Glutamatergic neuron (in vitro differentiated cells): ENCODE measurements around the gene CDKL4. TPM values are rescaled to one million over a fixed set of nuclear protein-coding genes. Genes with fewer than 3 reads are reported as not detected.

Source experiments
- DNase-seq: peaks from one replicate; pipeline ENCODE4 v3.0.0; 2022
- H3K27ac Mint-ChIP-seq: one replicate; pipeline ENCODE4 v1.8.0; 2020; ENCODE audit warnings: mild to moderate bottlenecking, mixed read lengths, inconsistent platforms; ENCODE audit not compliant: unreplicated experiment
- H3K27me3 Mint-ChIP-seq: one replicate; pipeline ENCODE4 v1.8.0; 2020; ENCODE audit warnings: mild to moderate bottlenecking, moderate library complexity, mixed read lengths, inconsistent platforms; ENCODE audit not compliant: unreplicated experiment
- H3K36me3 Mint-ChIP-seq: one replicate; pipeline ENCODE4 v1.8.0; 2020; ENCODE audit warnings: mild to moderate bottlenecking, mixed read lengths, inconsistent platforms; ENCODE audit not compliant: unreplicated experiment
- H3K4me1 Mint-ChIP-seq: one replicate; pipeline ENCODE4 v1.8.0; 2020; ENCODE audit warnings: mild to moderate bottlenecking, low read depth, mixed read lengths, inconsistent platforms; ENCODE audit not compliant: unreplicated experiment
- H3K4me3 Mint-ChIP-seq: one replicate; pipeline ENCODE4 v1.8.0; 2020; ENCODE audit warnings: mild to moderate bottlenecking, mixed read lengths, inconsistent platforms; ENCODE audit not compliant: unreplicated experiment
- H3K9me3 Mint-ChIP-seq: one replicate; pipeline ENCODE4 v1.8.0; 2020; ENCODE audit warnings: mild to moderate bottlenecking, moderate library complexity, mixed read lengths, inconsistent platforms; ENCODE audit not compliant: unreplicated experiment
- CTCF ChIP-seq: fragments of 200-600 bp; sonication (generic); IDR thresholded peaks from one replicate; pipeline ENCODE4 v1.5.0; 2021; ENCODE audit not compliant: partially characterized antibody, unreplicated experiment
- total RNA-seq: library from RNA; stranded (reverse); fragmentation: NEBNext Ultra II Directional; extraction: Animal tissue kit (Norgen Biotek cat#: 25700); gene quantifications from one replicate; pipeline ENCODE4 v1.2.1, GENCODE V29; 2021; ENCODE audit not compliant: unreplicated experiment

Gene CDKL4
- total RNA-seq, 1 donor from 2014 or later, result not detected

DNA sequence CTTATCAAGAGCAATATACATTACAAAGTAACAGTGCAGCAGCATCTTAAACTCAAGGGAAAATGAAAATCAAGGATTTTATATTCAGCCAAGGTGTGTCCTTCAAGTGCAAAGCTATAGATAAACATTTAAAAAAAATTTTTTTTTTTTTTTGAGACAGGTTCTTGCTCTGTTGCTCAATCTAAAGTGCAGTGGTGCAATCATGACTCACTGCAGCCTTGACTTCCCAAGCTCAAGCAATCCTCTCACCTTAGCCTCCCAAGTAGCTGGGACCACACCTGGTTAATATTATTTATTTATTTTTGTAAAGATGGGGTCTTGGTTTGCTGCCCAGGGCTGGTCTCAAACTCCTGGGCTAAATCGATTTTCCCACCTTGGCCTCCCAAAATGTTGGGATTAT is 9.0 kb downstream of the CDKL4 start:
- Mint-ChIP-seq H3K27ac (no peak overlapping the region), H3K4me1 (no peaks in the 10 kb centered on the region), H3K4me3 (no peak overlapping the region), H3K36me3 (no peaks in the 10 kb centered on the region), H3K9me3 (peaks cover 2% of the 10 kb centered on the region), H3K27me3 (no peaks in the 10 kb centered on the region)
- DNase-seq, result no peak
- TF ChIP-seq CTCF, result no peak

- no peak overlapping the region for H3K27ac Mint-ChIP-seq
- no peaks in the 10 kb centered on the region for H3K27me3 Mint-ChIP-seq
- H3K4me1 Mint-ChIP-seq, result peaks cover 3% of the 10 kb centered on the region
- H3K36me3 Mint-ChIP-seq, result no peaks in the 10 kb centered on the region
- no peak for DNase-seq
- H3K4me3 Mint-ChIP-seq, result no peak overlapping the region
- no peak for TF ChIP-seq CTCF
- peaks cover 2% of the 10 kb centered on the region for H3K9me3 Mint-ChIP-seq
These were observed 11.6 kb downstream of the CDKL4 start for GRCh38 chr2:39232141-39232540.

DNA sequence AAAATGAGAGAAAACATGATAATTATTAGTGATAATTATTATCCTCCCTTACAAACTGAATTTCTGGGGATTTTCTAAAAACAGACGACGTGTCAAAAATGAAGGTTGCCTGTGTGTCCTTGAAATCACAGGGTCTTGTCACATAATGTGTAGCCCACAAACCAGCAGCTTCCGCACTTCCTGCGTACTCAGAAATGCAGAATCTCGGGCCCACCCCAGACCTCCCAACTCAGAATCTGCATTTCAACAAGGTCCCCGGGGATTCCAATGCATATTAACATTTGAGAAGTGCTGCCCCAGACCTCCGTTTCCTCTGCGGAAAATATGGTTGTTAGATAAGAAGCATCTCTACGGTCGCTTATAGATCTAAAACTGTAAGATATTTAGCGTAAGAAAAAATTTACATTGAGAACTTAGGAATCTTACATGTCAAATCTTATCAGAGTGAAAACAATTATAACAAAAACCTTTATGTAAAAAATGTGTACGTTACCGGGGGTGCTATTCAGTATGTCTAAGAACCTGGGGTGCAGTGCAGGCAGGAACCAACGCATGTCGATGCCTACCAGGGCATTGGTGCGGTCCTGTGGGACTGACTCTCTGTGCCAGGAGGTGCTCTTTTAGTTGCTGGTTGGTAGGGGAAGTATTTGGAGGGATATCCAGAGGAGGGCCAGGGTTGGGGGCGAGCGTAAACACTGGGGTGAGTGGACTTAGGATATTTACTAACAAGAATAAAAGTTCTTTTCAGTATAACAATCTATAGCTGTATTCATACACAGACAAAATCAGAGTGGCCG is 15.2 kb downstream of the CDKL4 start:
- H3K36me3 Mint-ChIP-seq, result no peaks in the 10 kb centered on the region
- peak overlapping the region; percentile 44 for H3K27ac Mint-ChIP-seq
- no peak for DNase-seq
- TF ChIP-seq CTCF, result peak; percentile 50
- H3K4me3 Mint-ChIP-seq, result peak overlapping the region; percentile 75
- peaks cover 1% of the 10 kb centered on the region for H3K9me3 Mint-ChIP-seq
- H3K4me1 Mint-ChIP-seq, result peaks cover 6% of the 10 kb centered on the region
- no peaks in the 10 kb centered on the region for H3K27me3 Mint-ChIP-seq

DNA sequence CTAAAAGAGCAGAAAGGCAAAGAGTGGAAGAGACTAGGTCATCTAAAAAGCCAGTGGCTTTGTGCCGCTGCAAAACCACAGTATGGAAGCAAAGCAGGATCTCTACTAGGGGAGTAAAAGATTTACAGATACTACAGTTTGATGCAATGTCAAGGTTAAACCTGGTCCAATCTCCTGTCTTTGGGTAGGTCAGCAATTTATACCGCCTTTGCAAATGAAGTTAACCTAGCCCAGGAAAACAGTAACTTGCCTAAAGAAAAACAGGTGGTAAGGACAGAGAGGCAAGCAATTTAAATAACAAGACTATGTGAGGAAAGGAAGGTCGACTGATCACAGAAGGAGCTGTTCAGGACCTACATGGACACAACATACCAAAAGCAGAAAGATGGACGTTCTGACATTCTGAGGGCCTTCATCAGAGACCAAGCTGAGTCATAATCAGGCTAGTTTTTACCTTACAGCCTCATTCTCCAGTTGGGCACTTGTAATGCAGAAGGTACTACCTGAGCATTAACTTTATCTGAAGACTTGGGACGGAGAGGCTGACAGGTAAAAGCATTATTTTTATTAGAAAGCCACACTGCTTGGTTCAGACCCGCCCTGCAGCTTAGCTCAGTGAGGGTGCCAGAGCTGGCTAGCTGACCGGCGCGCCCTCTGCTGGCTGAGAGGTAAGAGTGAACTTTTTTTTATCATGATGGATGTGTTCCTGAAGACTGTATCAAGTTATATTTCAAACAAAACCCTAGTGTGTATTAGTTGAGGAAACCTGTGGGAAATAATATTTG is 15.9 kb downstream of the CDKL4 start:
- TF ChIP-seq CTCF, result peak; percentile 86
- H3K9me3 Mint-ChIP-seq, result peaks cover 1% of the 10 kb centered on the region
- peak overlapping the region; percentile 44 for H3K27ac Mint-ChIP-seq
- H3K36me3 Mint-ChIP-seq, result no peaks in the 10 kb centered on the region
- peaks cover 6% of the 10 kb centered on the region for H3K4me1 Mint-ChIP-seq
- DNase-seq, result peak; percentile 86
- H3K4me3 Mint-ChIP-seq, result peak overlapping the region; percentile 75
- no peaks in the 10 kb centered on the region for H3K27me3 Mint-ChIP-seq

- Mint-ChIP-seq H3K36me3 (no peaks in the 10 kb centered on the region), H3K4me3 (no peak overlapping the region), H3K4me1 (peaks cover 6% of the 10 kb centered on the region), H3K27ac (no peak overlapping the region), H3K27me3 (no peaks in the 10 kb centered on the region), H3K9me3 (peaks cover 1% of the 10 kb centered on the region)
- TF ChIP-seq CTCF, result no peak
- no peak for DNase-seq
These were observed 18.2 kb downstream of the CDKL4 start for GRCh38 chr2:39225567-39225966.
